GM23338 (cell line): ENCODE data around the gene MTHFD2L. TPM values are rescaled to one million over a fixed set of nuclear protein-coding genes. Genes with fewer than 3 reads are reported as not detected.

Source experiments
- ATAC-seq: fragments of 200-7000 bp; cut with Tn5 transposase; 3 replicates; pipeline ENCODE4 v1.9.1; 2020
- DNase-seq: peaks from one replicate; pipeline ENCODE4 v3.0.0-alpha.2; 2015; ENCODE audit warnings: low spot score
- H2AFZ ChIP-seq: fragments of 200-600 bp; sonication (generic); 2 replicates; pipeline ENCODE4 v1.8.0; 2016; ENCODE audit warnings: antibody characterized with exemption, mild to moderate bottlenecking, moderate library complexity
- H3F3A ChIP-seq: fragments of 200-600 bp; sonication (generic); replicated peaks from 2 replicates; pipeline ENCODE4 v1.8.0; 2017; ENCODE audit warnings: antibody characterized with exemption, mixed run types, low read depth
- H3K27ac ChIP-seq: fragments of 200-600 bp; sonication (generic); 2 replicates; pipeline ENCODE4 v1.6.1; 2016; ENCODE audit warnings: low read depth
- H3K27me3 ChIP-seq: fragments of 200-600 bp; sonication (generic); 2 replicates; pipeline ENCODE4 v1.8.0; 2016; ENCODE audit warnings: mild to moderate bottlenecking, mixed run types, moderate library complexity; ENCODE audit not compliant: insufficient read depth
- H3K36me3 ChIP-seq: fragments of 200-600 bp; sonication (generic); 2 replicates; pipeline ENCODE4 v1.8.0; 2016; ENCODE audit warnings: mild to moderate bottlenecking; ENCODE audit not compliant: insufficient read depth
- H3K4me1 ChIP-seq: fragments of 200-600 bp; sonication (generic); 2 replicates; pipeline ENCODE4 v1.8.0; 2016; ENCODE audit warnings: mild to moderate bottlenecking, moderate library complexity; ENCODE audit not compliant: insufficient read depth
- H3K4me2 ChIP-seq: fragments of 200-600 bp; sonication (generic); 2 replicates; pipeline ENCODE4 v1.7.1; 2017; ENCODE audit warnings: mixed run types
- H3K4me3 ChIP-seq: fragments of 200-600 bp; sonication (generic); 2 replicates; pipeline ENCODE4 v1.6.1; 2016; ENCODE audit warnings: mixed run types
- H3K79me2 ChIP-seq: fragments of 200-600 bp; sonication (generic); replicated peaks from 2 replicates; pipeline ENCODE4 v1.8.0; 2017; ENCODE audit warnings: mild to moderate bottlenecking; ENCODE audit not compliant: insufficient read depth
- H3K9me2 ChIP-seq: fragments of 200-600 bp; sonication (generic); 2 replicates; pipeline ENCODE4 v1.8.0; 2017; ENCODE audit not compliant: insufficient read depth
- H4K20me1 ChIP-seq: fragments of 200-600 bp; sonication (generic); replicated peaks from 2 replicates; pipeline ENCODE4 v1.8.0; 2017; ENCODE audit warnings: mild to moderate bottlenecking; ENCODE audit not compliant: insufficient read depth
- H3K27ac Mint-ChIP-seq: 2 replicates; pipeline ENCODE4 v1.8.0; 2020; ENCODE audit warnings: inconsistent platforms, mild to moderate bottlenecking, moderate library complexity, mixed read lengths
- H3K27me3 Mint-ChIP-seq: 3 replicates; pipeline ENCODE4 v1.8.0; 2022; ENCODE audit warnings: low read depth, mild to moderate bottlenecking, moderate library complexity, mixed read lengths, inconsistent platforms; ENCODE audit not compliant: insufficient read depth, poor library complexity
- H3K36me3 Mint-ChIP-seq: 3 replicates; pipeline ENCODE4 v1.8.0; 2021; ENCODE audit warnings: low read depth, mild to moderate bottlenecking, inconsistent platforms, moderate library complexity, mixed read lengths
- H3K4me1 Mint-ChIP-seq: 3 replicates; pipeline ENCODE4 v1.8.0; 2020; ENCODE audit warnings: mild to moderate bottlenecking, inconsistent platforms, mixed read lengths
- H3K4me3 Mint-ChIP-seq: 3 replicates; pipeline ENCODE4 v1.8.0; 2021; ENCODE audit warnings: moderate library complexity, mild to moderate bottlenecking, inconsistent platforms, mixed read lengths
- H3K9me3 Mint-ChIP-seq: 3 replicates; pipeline ENCODE4 v1.8.0; 2020; ENCODE audit warnings: moderate library complexity, mild to moderate bottlenecking, inconsistent platforms, mixed read lengths
- CREB1 ChIP-seq: fragments of 250-450 bp; sonication (Bioruptor Pico); IDR thresholded peaks from 2 replicates; pipeline ENCODE4 v1.5.0; 2020; ENCODE audit warnings: low read depth, mild to moderate bottlenecking, moderate library complexity
- EZH2 ChIP-seq: fragments of 200-600 bp; sonication (generic); IDR thresholded peaks from one replicate; pipeline ENCODE4 v1.8.0; 2017; ENCODE audit warnings: antibody characterized with exemption, mild to moderate bottlenecking, low read depth; ENCODE audit not compliant: unreplicated experiment
- EZH2phosphoT487 ChIP-seq: fragments of 200-600 bp; sonication (generic); IDR thresholded peaks from one replicate; pipeline ENCODE4 v1.8.1; 2018; ENCODE audit warnings: antibody characterized with exemption; ENCODE audit not compliant: unreplicated experiment
- JUNB ChIP-seq: IDR thresholded peaks from one replicate; pipeline ENCODE4 v1.6.1; 2016; ENCODE audit warnings: antibody characterized with exemption; ENCODE audit not compliant: unreplicated experiment
- NANOG ChIP-seq: IDR thresholded peaks from 2 replicates; pipeline ENCODE4 v1.6.1; 2016; ENCODE audit warnings: antibody characterized with exemption, borderline replicate concordance
- POLR2AphosphoS5 ChIP-seq: IDR thresholded peaks from 2 replicates; pipeline ENCODE4 v1.6.1; 2016; ENCODE audit warnings: antibody characterized with exemption, low read depth
- STAT1 ChIP-seq: IDR thresholded peaks from one replicate; pipeline ENCODE4 v1.6.1; 2016; ENCODE audit warnings: antibody characterized with exemption; ENCODE audit not compliant: unreplicated experiment
- ZNF331 ChIP-seq: fragments of 250-450 bp; sonication (Bioruptor Pico); IDR thresholded peaks from 2 replicates; pipeline ENCODE4 v1.5.0; 2020; ENCODE audit warnings: low read depth, mild to moderate bottlenecking, moderate library complexity
- polyA plus RNA-seq: library from polyadenylated mRNA; unstranded; fragments of >200 nt; fragmentation: Nextera tagmentation; extraction: Ambion mirVana; gene quantifications from 2 replicates; pipeline ENCODE4 v1.2.1, GENCODE V29; 2016
- total RNA-seq: library from RNA; depleted of rRNA; stranded (reverse); fragments of >200 nt; shearing (Covaris generic); gene quantifications from 2 replicates; pipeline ENCODE4 v1.2.3, GENCODE V29; 2014
- TF ChIP-seq, protein P1 (sequence below): IDR thresholded peaks from one replicate; pipeline ENCODE4 v1.6.1; 2018; ENCODE audit warnings: antibody characterized with exemption; ENCODE audit not compliant: unreplicated experiment
- TF ChIP-seq, protein P2 (sequence below), 2 experiments: fragments of 200-600 bp in 1 of 2; sonication (generic) in 1 of 2; conservative IDR thresholded peaks; 2 replicates each; pipeline versions ENCODE4 v1.5.1 to v1.6.1; 2016 to 2017; ENCODE audit warnings: antibody characterized with exemption in 2 of 2, low read depth in 2 of 2, mild to moderate bottlenecking in 2 of 2, moderate library complexity in 1 of 2
- TF ChIP-seq, protein P3 (sequence below): fragments of 250-450 bp; sonication (Bioruptor Pico); IDR thresholded peaks from 2 replicates; pipeline ENCODE4 v1.5.0; 2020; ENCODE audit warnings: mild to moderate bottlenecking, moderate library complexity
- TF ChIP-seq, protein P4 (sequence below): IDR thresholded peaks from 2 replicates; pipeline ENCODE4 v1.6.1; 2016; ENCODE audit warnings: antibody characterized with exemption

The MTHFD2L gene
- total and polyA plus RNA-seq, 2 experiments from 2014 or later = 24.4 to 35.7 TPM

DNA sequence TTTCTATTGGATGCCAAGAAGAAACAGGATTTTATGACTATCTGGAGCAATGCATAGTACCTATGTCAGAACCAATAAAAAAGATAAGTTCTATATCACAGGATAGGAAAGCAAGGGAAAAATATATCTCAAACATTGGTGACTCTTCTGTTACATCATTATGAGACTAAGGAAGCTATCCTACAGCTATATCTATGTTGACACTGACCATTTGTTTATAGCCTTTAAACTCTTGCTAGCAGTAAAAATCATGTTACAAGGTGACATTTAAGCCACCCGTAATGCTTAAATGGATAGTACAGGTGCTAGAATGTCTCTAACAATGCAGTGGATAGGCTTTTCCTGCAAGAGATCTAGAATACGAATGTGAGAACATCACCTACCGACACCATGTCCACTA, 121.8 kb downstream of the MTHFD2L start:
- H3K4me3 Mint-ChIP-seq = no peak overlapping the region

More for the DNA sequence above, 121.8 kb downstream of the MTHFD2L start:
- no peaks in the 10 kb centered on the region for H3F3A ChIP-seq
- no peaks in the 10 kb centered on the region for H3K4me1 ChIP-seq
- TF ChIP-seq, protein P1, sequence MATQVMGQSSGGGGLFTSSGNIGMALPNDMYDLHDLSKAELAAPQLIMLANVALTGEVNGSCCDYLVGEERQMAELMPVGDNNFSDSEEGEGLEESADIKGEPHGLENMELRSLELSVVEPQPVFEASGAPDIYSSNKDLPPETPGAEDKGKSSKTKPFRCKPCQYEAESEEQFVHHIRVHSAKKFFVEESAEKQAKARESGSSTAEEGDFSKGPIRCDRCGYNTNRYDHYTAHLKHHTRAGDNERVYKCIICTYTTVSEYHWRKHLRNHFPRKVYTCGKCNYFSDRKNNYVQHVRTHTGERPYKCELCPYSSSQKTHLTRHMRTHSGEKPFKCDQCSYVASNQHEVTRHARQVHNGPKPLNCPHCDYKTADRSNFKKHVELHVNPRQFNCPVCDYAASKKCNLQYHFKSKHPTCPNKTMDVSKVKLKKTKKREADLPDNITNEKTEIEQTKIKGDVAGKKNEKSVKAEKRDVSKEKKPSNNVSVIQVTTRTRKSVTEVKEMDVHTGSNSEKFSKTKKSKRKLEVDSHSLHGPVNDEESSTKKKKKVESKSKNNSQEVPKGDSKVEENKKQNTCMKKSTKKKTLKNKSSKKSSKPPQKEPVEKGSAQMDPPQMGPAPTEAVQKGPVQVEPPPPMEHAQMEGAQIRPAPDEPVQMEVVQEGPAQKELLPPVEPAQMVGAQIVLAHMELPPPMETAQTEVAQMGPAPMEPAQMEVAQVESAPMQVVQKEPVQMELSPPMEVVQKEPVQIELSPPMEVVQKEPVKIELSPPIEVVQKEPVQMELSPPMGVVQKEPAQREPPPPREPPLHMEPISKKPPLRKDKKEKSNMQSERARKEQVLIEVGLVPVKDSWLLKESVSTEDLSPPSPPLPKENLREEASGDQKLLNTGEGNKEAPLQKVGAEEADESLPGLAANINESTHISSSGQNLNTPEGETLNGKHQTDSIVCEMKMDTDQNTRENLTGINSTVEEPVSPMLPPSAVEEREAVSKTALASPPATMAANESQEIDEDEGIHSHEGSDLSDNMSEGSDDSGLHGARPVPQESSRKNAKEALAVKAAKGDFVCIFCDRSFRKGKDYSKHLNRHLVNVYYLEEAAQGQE = no peak
- TF ChIP-seq STAT1 = no peak
- no peak for TF ChIP-seq POLR2AphosphoS5
- TF ChIP-seq, protein P2, sequence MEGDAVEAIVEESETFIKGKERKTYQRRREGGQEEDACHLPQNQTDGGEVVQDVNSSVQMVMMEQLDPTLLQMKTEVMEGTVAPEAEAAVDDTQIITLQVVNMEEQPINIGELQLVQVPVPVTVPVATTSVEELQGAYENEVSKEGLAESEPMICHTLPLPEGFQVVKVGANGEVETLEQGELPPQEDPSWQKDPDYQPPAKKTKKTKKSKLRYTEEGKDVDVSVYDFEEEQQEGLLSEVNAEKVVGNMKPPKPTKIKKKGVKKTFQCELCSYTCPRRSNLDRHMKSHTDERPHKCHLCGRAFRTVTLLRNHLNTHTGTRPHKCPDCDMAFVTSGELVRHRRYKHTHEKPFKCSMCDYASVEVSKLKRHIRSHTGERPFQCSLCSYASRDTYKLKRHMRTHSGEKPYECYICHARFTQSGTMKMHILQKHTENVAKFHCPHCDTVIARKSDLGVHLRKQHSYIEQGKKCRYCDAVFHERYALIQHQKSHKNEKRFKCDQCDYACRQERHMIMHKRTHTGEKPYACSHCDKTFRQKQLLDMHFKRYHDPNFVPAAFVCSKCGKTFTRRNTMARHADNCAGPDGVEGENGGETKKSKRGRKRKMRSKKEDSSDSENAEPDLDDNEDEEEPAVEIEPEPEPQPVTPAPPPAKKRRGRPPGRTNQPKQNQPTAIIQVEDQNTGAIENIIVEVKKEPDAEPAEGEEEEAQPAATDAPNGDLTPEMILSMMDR (conservative IDR thresholded peaks at IDR 0.05; ENCODE audit: low read depth in 2 of 2) = no peak
- TF ChIP-seq, protein P3, sequence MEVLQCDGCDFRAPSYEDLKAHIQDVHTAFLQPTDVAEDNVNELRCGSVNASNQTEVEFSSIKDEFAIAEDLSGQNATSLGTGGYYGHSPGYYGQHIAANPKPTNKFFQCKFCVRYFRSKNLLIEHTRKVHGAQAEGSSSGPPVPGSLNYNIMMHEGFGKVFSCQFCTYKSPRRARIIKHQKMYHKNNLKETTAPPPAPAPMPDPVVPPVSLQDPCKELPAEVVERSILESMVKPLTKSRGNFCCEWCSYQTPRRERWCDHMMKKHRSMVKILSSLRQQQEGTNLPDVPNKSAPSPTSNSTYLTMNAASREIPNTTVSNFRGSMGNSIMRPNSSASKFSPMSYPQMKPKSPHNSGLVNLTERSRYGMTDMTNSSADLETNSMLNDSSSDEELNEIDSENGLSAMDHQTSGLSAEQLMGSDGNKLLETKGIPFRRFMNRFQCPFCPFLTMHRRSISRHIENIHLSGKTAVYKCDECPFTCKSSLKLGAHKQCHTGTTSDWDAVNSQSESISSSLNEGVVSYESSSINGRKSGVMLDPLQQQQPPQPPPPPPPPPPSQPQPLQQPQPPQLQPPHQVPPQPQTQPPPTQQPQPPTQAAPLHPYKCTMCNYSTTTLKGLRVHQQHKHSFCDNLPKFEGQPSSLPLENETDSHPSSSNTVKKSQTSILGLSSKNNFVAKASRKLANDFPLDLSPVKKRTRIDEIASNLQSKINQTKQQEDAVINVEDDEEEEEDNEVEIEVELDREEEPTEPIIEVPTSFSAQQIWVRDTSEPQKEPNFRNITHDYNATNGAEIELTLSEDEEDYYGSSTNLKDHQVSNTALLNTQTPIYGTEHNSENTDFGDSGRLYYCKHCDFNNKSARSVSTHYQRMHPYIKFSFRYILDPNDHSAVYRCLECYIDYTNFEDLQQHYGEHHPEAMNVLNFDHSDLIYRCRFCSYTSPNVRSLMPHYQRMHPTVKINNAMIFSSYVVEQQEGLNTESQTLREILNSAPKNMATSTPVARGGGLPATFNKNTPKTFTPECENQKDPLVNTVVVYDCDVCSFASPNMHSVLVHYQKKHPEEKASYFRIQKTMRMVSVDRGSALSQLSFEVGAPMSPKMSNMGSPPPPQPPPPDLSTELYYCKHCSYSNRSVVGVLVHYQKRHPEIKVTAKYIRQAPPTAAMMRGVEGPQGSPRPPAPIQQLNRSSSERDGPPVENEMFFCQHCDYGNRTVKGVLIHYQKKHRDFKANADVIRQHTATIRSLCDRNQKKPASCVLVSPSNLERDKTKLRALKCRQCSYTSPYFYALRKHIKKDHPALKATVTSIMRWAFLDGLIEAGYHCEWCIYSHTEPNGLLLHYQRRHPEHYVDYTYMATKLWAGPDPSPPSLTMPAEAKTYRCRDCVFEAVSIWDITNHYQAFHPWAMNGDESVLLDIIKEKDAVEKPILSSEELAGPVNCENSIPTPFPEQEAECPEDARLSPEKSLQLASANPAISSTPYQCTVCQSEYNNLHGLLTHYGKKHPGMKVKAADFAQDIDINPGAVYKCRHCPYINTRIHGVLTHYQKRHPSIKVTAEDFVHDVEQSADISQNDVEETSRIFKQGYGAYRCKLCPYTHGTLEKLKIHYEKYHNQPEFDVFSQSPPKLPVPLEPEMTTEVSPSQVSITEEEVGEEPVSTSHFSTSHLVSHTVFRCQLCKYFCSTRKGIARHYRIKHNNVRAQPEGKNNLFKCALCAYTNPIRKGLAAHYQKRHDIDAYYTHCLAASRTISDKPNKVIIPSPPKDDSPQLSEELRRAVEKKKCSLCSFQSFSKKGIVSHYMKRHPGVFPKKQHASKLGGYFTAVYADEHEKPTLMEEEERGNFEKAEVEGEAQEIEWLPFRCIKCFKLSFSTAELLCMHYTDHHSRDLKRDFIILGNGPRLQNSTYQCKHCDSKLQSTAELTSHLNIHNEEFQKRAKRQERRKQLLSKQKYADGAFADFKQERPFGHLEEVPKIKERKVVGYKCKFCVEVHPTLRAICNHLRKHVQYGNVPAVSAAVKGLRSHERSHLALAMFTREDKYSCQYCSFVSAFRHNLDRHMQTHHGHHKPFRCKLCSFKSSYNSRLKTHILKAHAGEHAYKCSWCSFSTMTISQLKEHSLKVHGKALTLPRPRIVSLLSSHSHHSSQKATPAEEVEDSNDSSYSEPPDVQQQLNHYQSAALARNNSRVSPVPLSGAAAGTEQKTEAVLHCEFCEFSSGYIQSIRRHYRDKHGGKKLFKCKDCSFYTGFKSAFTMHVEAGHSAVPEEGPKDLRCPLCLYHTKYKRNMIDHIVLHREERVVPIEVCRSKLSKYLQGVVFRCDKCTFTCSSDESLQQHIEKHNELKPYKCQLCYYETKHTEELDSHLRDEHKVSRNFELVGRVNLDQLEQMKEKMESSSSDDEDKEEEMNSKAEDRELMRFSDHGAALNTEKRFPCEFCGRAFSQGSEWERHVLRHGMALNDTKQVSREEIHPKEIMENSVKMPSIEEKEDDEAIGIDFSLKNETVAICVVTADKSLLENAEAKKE (CRISPR knock-in tag) = no peak
- TF ChIP-seq, protein P4, sequence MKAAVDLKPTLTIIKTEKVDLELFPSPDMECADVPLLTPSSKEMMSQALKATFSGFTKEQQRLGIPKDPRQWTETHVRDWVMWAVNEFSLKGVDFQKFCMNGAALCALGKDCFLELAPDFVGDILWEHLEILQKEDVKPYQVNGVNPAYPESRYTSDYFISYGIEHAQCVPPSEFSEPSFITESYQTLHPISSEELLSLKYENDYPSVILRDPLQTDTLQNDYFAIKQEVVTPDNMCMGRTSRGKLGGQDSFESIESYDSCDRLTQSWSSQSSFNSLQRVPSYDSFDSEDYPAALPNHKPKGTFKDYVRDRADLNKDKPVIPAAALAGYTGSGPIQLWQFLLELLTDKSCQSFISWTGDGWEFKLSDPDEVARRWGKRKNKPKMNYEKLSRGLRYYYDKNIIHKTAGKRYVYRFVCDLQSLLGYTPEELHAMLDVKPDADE = no peak
- no peak for TF ChIP-seq CREB1 (CRISPR knock-in tag)
- TF ChIP-seq EZH2phosphoT487 = no peak
- no peak for TF ChIP-seq JUNB
- TF ChIP-seq EZH2 = no peak
- no peak for TF ChIP-seq NANOG
- TF ChIP-seq ZNF331 (CRISPR knock-in tag) = no peak
- H3K36me3 ChIP-seq = no peaks in the 10 kb centered on the region
- DNase-seq = no peak
- H2AFZ ChIP-seq = no peak overlapping the region
- ATAC-seq = no peak
- H3K4me2 ChIP-seq = no peak overlapping the region
- H3K4me3 ChIP-seq = no peak overlapping the region
- no peaks in the 10 kb centered on the region for H3K9me2 ChIP-seq
- no peak overlapping the region for H3K27ac Mint-ChIP-seq
- H3K27ac ChIP-seq = no peak overlapping the region
- H3K36me3 Mint-ChIP-seq = no peaks in the 10 kb centered on the region
- no peaks in the 10 kb centered on the region for H3K27me3 Mint-ChIP-seq
- H4K20me1 ChIP-seq = no peaks in the 10 kb centered on the region
- no peaks in the 10 kb centered on the region for H3K27me3 ChIP-seq
- no peaks in the 10 kb centered on the region for H3K9me3 Mint-ChIP-seq
- no peaks in the 10 kb centered on the region for H3K4me1 Mint-ChIP-seq
- H3K79me2 ChIP-seq = no peaks in the 10 kb centered on the region
